Measurements from ENCODE around the gene BATF3. TPM values are rescaled to one million over a fixed set of nuclear protein-coding genes. Genes with fewer than 3 reads are reported as not detected.

BATF3 gene
- total RNA-seq, 1 donor from 2014 or later: 7.9 TPM

DNA sequence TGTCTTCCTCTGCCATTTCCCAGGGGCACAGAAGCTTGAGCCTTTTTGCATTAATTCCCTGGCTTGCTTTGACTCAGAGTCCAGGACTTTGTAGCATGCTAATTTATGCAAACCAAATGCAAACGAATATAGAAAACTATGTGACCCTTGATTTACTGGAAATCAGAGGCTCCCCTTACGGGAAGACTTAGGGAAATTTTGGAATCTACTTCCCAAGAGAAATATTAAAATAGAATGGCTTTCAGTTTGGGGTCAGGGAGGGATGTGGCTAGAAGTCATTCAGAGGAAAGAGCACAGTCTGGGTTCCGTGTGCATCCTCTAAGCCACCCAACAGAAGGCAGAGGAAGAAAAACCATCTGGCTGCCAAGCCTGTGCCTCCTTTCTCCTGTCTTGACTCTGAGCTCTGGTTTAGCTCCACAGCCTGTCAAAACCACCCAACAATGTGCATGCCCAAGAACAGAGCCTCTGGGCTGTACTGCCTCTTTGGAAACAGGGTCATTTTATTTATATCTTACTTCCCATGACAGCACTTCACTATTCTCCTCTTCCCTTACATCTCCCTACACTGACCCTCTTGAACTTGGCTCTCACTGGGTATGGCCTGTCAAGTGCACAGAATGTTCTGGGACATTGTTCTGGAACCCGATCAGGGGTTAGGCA lies 61.0 kb downstream of the BATF3 start:
- intact Hi-C loops (cut with DNase I): no loop called here
- no peaks in the 10 kb centered on the region for H3K36me3 ChIP-seq
- peaks cover 23% of the 10 kb centered on the region for H3K4me1 ChIP-seq
- no peaks in the 10 kb centered on the region for H3K27me3 ChIP-seq
- no peaks in the 10 kb centered on the region for H3K9me3 ChIP-seq
- no peak overlapping the region for H3K27ac ChIP-seq
- no peak for DNase-seq (ENCODE audit: extremely low spot score in 2 of 2)
- no peak overlapping the region for H3K4me3 ChIP-seq
- no peak for TF ChIP-seq POLR2AphosphoS5 (IDR thresholded peaks at IDR 0.05; ENCODE audit: insufficient read depth in 1 of 2, low read depth in 1 of 2)
- TF ChIP-seq, protein P1, sequence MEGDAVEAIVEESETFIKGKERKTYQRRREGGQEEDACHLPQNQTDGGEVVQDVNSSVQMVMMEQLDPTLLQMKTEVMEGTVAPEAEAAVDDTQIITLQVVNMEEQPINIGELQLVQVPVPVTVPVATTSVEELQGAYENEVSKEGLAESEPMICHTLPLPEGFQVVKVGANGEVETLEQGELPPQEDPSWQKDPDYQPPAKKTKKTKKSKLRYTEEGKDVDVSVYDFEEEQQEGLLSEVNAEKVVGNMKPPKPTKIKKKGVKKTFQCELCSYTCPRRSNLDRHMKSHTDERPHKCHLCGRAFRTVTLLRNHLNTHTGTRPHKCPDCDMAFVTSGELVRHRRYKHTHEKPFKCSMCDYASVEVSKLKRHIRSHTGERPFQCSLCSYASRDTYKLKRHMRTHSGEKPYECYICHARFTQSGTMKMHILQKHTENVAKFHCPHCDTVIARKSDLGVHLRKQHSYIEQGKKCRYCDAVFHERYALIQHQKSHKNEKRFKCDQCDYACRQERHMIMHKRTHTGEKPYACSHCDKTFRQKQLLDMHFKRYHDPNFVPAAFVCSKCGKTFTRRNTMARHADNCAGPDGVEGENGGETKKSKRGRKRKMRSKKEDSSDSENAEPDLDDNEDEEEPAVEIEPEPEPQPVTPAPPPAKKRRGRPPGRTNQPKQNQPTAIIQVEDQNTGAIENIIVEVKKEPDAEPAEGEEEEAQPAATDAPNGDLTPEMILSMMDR (IDR thresholded peaks at IDR 0.05): no peak
- no peak for TF ChIP-seq POLR2A (IDR thresholded peaks at IDR 0.05)

DNA sequence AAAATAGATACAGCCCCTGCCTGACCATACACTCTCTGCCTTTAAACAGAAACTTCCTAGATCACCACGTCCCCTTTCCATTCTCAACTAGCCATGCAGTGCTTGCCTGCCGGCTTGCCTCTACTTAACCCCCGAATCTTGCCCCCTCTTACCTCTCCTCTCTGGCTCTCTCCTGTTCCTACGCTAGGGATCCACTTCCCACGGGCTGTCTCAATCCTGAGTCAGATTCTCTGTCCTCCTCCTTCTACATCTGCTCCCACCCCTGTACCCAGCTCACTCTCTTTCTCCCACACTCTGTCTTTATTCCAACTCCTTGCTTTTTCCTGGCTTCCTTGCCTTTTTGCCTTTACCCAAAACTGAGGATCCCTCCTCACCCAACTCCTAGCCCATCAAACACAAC lies 61.7 kb downstream of the BATF3 start:
- Histone ChIP-seq H3K4me3 (no peak overlapping the region), H3K27ac (peak overlapping the region; percentile 72)
- TF ChIP-seq, protein P1 (IDR thresholded peaks at IDR 0.05): no peak
- no peak for TF ChIP-seq POLR2AphosphoS5 (IDR thresholded peaks at IDR 0.05; ENCODE audit: insufficient read depth in 1 of 2, low read depth in 1 of 2)
- TF ChIP-seq POLR2A (IDR thresholded peaks at IDR 0.05): no peak

More for the DNA sequence above, 61.7 kb downstream of the BATF3 start:
- Histone ChIP-seq H3K9me3 (no peaks in the 10 kb centered on the region), H3K4me1 (peaks cover 23% of the 10 kb centered on the region), H3K27me3 (no peaks in the 10 kb centered on the region), H3K36me3 (no peaks in the 10 kb centered on the region)
- no peak for DNase-seq (ENCODE audit: extremely low spot score in 2 of 2)
- intact Hi-C loops (cut with DNase I): no loop called here

Other genes with a start within 250 kb of the BATF3 start
- 34.9 TPM for gene ATF3, start 91.1 kb downstream of the BATF3 start, total RNA-seq
- 92.3 TPM for gene NSL1, start 91.9 kb upstream of the BATF3 start, total RNA-seq
- 6.9 TPM for gene TATDN3, start 92.1 kb upstream of the BATF3 start, total RNA-seq
- gene SPATA45, start 147.8 kb upstream of the BATF3 start, total RNA-seq: not detected
- 5.6 TPM for gene FLVCR1, start 158.4 kb upstream of the BATF3 start, total RNA-seq

All from vagina (tissue), 2 donors.